ENCODE measurements around the gene ANO8. TPM values are rescaled to one million over a fixed set of nuclear protein-coding genes. Genes with fewer than 3 reads are reported as not detected.
"Not testable (repeated sequence)": the region's sequence is repeated elsewhere in the genome, so short reads cannot be mapped to it uniquely, and the experiment has no call there.

The ANO8 gene
- total and polyA plus RNA-seq, 2 donors (not counting 3 experiments of a cell fraction or from before 2014, with no cell fraction given) = 3.5 to 6.8 TPM

DNA sequence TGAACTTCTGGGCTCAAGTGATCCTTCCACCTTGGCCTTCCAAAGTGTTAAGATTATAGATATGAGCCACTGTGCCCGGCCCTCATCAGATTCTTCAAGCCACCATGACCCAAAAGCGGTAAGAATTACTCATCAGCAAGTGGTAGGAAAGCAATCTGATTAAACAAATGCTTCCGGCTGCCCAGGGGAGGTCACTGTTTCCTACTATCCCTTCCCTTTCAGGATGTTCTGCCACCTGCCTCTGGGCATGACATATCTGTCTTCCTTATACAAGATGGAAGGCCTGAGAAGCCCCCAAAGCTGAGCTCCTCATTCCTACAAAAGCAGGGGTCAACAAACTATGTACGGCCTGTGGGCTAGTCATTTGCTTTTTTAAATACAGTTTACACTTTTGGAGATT, 38.4 kb downstream of the ANO8 start:
- DNase-seq (ENCODE audit: low read depth, low spot score) (peak; percentile 61), FAIRE-seq (peak; percentile 84)
- H4K20me1 ChIP-seq (replicated peaks; ENCODE audit: control insufficient read depth, extremely low read depth, insufficient read depth, low read length) = no peaks in the 10 kb centered on the region
- H3K4me3 ChIP-seq (replicated peaks in 1 of 3; ENCODE audit: insufficient read depth in 1 of 3, low read depth in 1 of 3, low read length in 3 of 3) = no peak overlapping the region
- no peak overlapping the region for H2AFZ ChIP-seq (ENCODE audit: low read depth, low read length)
- no peak overlapping the region for H3K27ac ChIP-seq (ENCODE audit: insufficient read depth, low read depth, low read length)
- no peaks in the 10 kb centered on the region for H3K9me3 ChIP-seq (replicated peaks; ENCODE audit: control insufficient read depth, insufficient read depth, low read length)
- no peaks in the 10 kb centered on the region for H3K79me2 ChIP-seq (ENCODE audit: control insufficient read depth, insufficient read depth, low read length)
- no peaks in the 10 kb centered on the region for H3K27me3 ChIP-seq (ENCODE audit: control insufficient read depth in 2 of 2, insufficient read depth in 2 of 2, low read length in 2 of 2)
- BruUV-seq (replicated peaks) = no TSS peak
- H3K4me2 ChIP-seq (ENCODE audit: insufficient read depth, low read length) = no peak overlapping the region
- dilution Hi-C loops (cut with MboI; ENCODE audit: extremely low pct_ligation_motif_present, low sequenced_read_pairs) = no loop called here
- H3K9ac ChIP-seq (replicated peaks; ENCODE audit: extremely low read depth, insufficient read depth, low read length) = no peak overlapping the region
- intact Hi-C loops (cut with micrococcal nuclease) = no loop called here
- H3K9me1 ChIP-seq (replicated peaks; ENCODE audit: control insufficient read depth, extremely low read depth, insufficient read depth, low read length) = no peaks in the 10 kb centered on the region
- ChIA-PET POLR2A (no interaction called here), CTCF (interaction anchor here (0.7 to 1.6 kb wide), 2 partner anchors 9 to 32 kb away, joined by 3 to 10 read pairs; partner anchors contain the start of gene MRPL34)
- peaks cover 12% of the 10 kb centered on the region for H3K4me1 ChIP-seq (ENCODE audit: control insufficient read depth, extremely low read depth, insufficient read depth, low read length)
- peak; percentile 70 for TF ChIP-seq GATA2 (IDR thresholded peaks at IDR 0.05; ENCODE audit: insufficient read depth, insufficient read length, low read depth, low read length)
- no peak for TF ChIP-seq POLR2A (IDR thresholded peaks at IDR 0.05; ENCODE audit: low read depth, low read length)
- TF ChIP-seq EZH2 (IDR thresholded peaks at IDR 0.05; ENCODE audit: borderline replicate concordance, low read depth, low read length, severe bottlenecking) = no peak
- TF ChIP-seq JUN (IDR thresholded peaks at IDR 0.05; ENCODE audit: borderline replicate concordance, insufficient read depth, insufficient read length, low read depth) = peak; percentile 33
- peak; percentile 31 for TF ChIP-seq POLR2AphosphoS5 (IDR thresholded peaks at IDR 0.05; ENCODE audit: insufficient read depth, low read depth, low read length)
- TF ChIP-seq MYC (IDR thresholded peaks at IDR 0.05; ENCODE audit: low read depth, low read length) = no peak
- peak; percentile 62 for TF ChIP-seq FOS (IDR thresholded peaks at IDR 0.05; ENCODE audit: borderline replicate concordance, insufficient read depth, low read length)
- TF ChIP-seq, protein P1, sequence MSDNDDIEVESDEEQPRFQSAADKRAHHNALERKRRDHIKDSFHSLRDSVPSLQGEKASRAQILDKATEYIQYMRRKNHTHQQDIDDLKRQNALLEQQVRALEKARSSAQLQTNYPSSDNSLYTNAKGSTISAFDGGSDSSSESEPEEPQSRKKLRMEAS (IDR thresholded peaks at IDR 0.05; ENCODE audit: insufficient read depth, insufficient read length) = no peak
- TF ChIP-seq, protein P2, sequence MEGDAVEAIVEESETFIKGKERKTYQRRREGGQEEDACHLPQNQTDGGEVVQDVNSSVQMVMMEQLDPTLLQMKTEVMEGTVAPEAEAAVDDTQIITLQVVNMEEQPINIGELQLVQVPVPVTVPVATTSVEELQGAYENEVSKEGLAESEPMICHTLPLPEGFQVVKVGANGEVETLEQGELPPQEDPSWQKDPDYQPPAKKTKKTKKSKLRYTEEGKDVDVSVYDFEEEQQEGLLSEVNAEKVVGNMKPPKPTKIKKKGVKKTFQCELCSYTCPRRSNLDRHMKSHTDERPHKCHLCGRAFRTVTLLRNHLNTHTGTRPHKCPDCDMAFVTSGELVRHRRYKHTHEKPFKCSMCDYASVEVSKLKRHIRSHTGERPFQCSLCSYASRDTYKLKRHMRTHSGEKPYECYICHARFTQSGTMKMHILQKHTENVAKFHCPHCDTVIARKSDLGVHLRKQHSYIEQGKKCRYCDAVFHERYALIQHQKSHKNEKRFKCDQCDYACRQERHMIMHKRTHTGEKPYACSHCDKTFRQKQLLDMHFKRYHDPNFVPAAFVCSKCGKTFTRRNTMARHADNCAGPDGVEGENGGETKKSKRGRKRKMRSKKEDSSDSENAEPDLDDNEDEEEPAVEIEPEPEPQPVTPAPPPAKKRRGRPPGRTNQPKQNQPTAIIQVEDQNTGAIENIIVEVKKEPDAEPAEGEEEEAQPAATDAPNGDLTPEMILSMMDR (IDR thresholded peaks at IDR 0.05; ENCODE audit: extremely low read depth in 1 of 2, insufficient read depth in 1 of 2, low read depth in 1 of 2, low read length in 2 of 2) = no peak
- H3K36me3 ChIP-seq (ENCODE audit: control insufficient read depth in 2 of 2, extremely low read depth in 1 of 2, insufficient read depth in 2 of 2, low read length in 2 of 2) = peaks cover 0 to 3% of the 10 kb centered on the region in 2 experiments

DNA sequence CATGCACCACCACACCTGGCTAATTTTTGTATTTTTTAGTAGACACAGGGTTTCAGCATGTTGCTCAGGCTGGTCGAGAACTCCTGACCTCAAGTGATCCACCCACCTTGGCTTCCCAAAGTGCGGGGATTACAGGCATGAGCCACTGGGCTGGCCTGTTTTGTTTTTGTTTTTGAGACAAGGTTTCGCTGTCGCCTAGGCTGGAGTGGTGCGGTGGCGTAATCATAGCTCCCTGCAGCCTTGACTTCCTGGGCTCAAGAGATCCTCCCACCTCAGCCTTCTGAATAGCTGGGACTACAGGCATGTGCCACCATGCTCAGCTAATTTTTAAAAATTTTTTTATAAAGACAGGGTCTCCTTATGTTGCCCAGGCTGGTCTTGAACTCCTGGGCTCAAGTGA, 39.1 kb downstream of the ANO8 start:
- CTCF ChIA-PET = interaction anchor here (4.4 kb wide), 1 partner anchor 9 kb away, joined by 70 read pairs; the partner anchor contains the start of genes ABHD8 and MRPL34
- H4K20me1 ChIP-seq (replicated peaks; ENCODE audit: control insufficient read depth, extremely low read depth, insufficient read depth, low read length); POLR2A ChIA-PET; FAIRE-seq; H3K27me3 ChIP-seq (ENCODE audit: control insufficient read depth in 2 of 2, insufficient read depth in 2 of 2, low read length in 2 of 2); H3K9ac ChIP-seq (replicated peaks; ENCODE audit: extremely low read depth, insufficient read depth, low read length); H3K4me3 ChIP-seq (replicated peaks in 1 of 3; ENCODE audit: insufficient read depth in 1 of 3, low read depth in 1 of 3, low read length in 3 of 3); H3K9me3 ChIP-seq (replicated peaks; ENCODE audit: control insufficient read depth, insufficient read depth, low read length); intact Hi-C loops (cut with micrococcal nuclease); DNase-seq (ENCODE audit: low read depth, low spot score); dilution Hi-C loops (cut with MboI; ENCODE audit: extremely low pct_ligation_motif_present, low sequenced_read_pairs); BruUV-seq (replicated peaks); H3K79me2 ChIP-seq (ENCODE audit: control insufficient read depth, insufficient read depth, low read length); H3K36me3 ChIP-seq (ENCODE audit: control insufficient read depth in 2 of 2, extremely low read depth in 1 of 2, insufficient read depth in 2 of 2, low read length in 2 of 2); H3K9me1 ChIP-seq (replicated peaks; ENCODE audit: control insufficient read depth, extremely low read depth, insufficient read depth, low read length); H3K4me2 ChIP-seq (ENCODE audit: insufficient read depth, low read length); H3K27ac ChIP-seq (ENCODE audit: insufficient read depth, low read depth, low read length); H2AFZ ChIP-seq (ENCODE audit: low read depth, low read length): not testable (repeated sequence)
- peaks cover 12% of the 10 kb centered on the region for H3K4me1 ChIP-seq (ENCODE audit: control insufficient read depth, extremely low read depth, insufficient read depth, low read length)

All from endothelial cell of umbilical vein (primary cell).